Measurements from ENCODE around the gene XXYLT1. TPM values are rescaled to one million over a fixed set of nuclear protein-coding genes. Genes with fewer than 3 reads are reported as not detected.
A peak's percentile ranks its signal among the peaks of the same experiment; 100 is the strongest.
"Not testable (repeated sequence)": the region's sequence is repeated elsewhere in the genome, so short reads cannot be mapped to it uniquely, and the experiment has no call there.

The XXYLT1 gene
- total RNA-seq, 1 donor from 2014 or later = 14.5 TPM

DNA sequence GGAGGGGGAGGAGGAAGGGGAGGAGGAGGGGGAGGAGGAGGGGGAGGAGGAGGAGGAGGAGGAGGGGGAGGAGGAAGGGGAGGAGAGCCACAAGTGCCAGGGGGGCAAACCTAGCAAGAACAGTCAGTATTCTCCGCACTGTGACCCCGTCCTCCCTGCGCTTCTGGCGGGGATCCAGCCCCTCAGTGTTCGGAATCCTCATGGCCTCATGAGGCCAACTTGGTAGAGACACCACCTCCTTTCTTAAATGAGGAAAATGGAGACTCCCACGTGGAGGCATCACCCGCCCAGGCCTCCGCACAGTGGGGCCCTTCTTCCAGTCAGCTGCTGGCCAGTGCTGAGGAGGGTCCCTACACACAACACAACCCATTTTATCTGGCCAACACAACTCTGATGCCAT lies 163.4 kb downstream of the XXYLT1 start:
- no peaks in the 10 kb centered on the region for H3K9me3 ChIP-seq
- peaks cover 27% of the 10 kb centered on the region for H3K4me1 ChIP-seq
- no peaks in the 10 kb centered on the region for H3K36me3 ChIP-seq
- TF ChIP-seq, protein P1, sequence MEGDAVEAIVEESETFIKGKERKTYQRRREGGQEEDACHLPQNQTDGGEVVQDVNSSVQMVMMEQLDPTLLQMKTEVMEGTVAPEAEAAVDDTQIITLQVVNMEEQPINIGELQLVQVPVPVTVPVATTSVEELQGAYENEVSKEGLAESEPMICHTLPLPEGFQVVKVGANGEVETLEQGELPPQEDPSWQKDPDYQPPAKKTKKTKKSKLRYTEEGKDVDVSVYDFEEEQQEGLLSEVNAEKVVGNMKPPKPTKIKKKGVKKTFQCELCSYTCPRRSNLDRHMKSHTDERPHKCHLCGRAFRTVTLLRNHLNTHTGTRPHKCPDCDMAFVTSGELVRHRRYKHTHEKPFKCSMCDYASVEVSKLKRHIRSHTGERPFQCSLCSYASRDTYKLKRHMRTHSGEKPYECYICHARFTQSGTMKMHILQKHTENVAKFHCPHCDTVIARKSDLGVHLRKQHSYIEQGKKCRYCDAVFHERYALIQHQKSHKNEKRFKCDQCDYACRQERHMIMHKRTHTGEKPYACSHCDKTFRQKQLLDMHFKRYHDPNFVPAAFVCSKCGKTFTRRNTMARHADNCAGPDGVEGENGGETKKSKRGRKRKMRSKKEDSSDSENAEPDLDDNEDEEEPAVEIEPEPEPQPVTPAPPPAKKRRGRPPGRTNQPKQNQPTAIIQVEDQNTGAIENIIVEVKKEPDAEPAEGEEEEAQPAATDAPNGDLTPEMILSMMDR (IDR thresholded peaks at IDR 0.05) = no peak
- TF ChIP-seq POLR2AphosphoS5 (IDR thresholded peaks at IDR 0.05; ENCODE audit: insufficient read depth in 1 of 2, low read depth in 1 of 2) (no peak), POLR2A (IDR thresholded peaks at IDR 0.05) (no peak)
- no peaks in the 10 kb centered on the region for H3K27me3 ChIP-seq
- intact Hi-C loops (cut with DNase I) = loop anchor here (5.0 kb wide), 1 partner anchor 420 kb away; the partner anchor contains the start of gene FAM43A
- no peak for DNase-seq (ENCODE audit: extremely low spot score in 2 of 2)
- no peak overlapping the region for H3K27ac ChIP-seq
- H3K4me3 ChIP-seq = no peak overlapping the region

DNA sequence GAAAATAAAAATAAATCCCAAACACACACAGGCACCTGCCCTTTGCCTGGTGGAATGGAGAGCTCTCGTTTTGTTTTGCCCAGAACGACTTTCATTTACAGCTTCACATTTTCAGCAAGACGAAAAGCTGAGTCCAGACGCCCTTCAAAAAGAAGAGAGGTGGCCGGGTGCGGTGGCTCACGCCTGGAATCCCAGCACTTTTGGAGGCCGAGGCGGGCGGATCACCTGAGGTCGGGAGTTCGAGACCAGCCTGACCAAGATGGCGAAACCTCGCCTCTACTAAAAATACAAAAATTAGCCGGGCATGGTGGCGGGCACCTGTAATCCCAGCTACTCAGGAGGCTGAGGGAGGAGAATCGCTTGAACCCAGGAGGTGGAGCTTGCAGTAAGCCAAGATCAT lies 163.9 kb downstream of the XXYLT1 start:
- H3K36me3 ChIP-seq; DNase-seq (ENCODE audit: extremely low spot score in 2 of 2); H3K4me3 ChIP-seq; H3K9me3 ChIP-seq; H3K27me3 ChIP-seq: not testable (repeated sequence)
- Histone ChIP-seq H3K4me1 (peaks cover 32% of the 10 kb centered on the region), H3K27ac (peak overlapping the region; percentile 8)
- intact Hi-C loops (cut with DNase I) = loop anchor here (5.0 kb wide), 1 partner anchor 420 kb away; the partner anchor contains the start of gene FAM43A

- Histone ChIP-seq H3K9me3 (no peaks in the 10 kb centered on the region), H3K4me3 (peak overlapping the region in 1 of 2 donors; percentile 25), H3K4me1 (peaks cover 36% of the 10 kb centered on the region), H3K27me3 (no peaks in the 10 kb centered on the region), H3K27ac (peak overlapping the region; percentile 8), H3K36me3 (no peaks in the 10 kb centered on the region)
- DNase-seq (ENCODE audit: extremely low spot score in 2 of 2) = no peak
- intact Hi-C loops (cut with DNase I) = loop anchor here (5.0 kb wide), 1 partner anchor 419 kb away; the partner anchor contains the start of gene FAM43A
- peak; percentile 27 to 52 for TF ChIP-seq POLR2AphosphoS5 (IDR thresholded peaks at IDR 0.05; ENCODE audit: insufficient read depth in 1 of 2, low read depth in 1 of 2)
- TF ChIP-seq, protein P1 (IDR thresholded peaks at IDR 0.05) = peak; percentile 97 to 99 (median 98)
- no peak for TF ChIP-seq POLR2A (IDR thresholded peaks at IDR 0.05)
Observed at GRCh38 chr3:195106418-195106906, 164.5 kb downstream of the XXYLT1 start.

- Histone ChIP-seq H3K9me3 (no peaks in the 10 kb centered on the region), H3K4me1 (peaks cover 41% of the 10 kb centered on the region), H3K4me3 (peak overlapping the region in 1 of 2 donors; percentile 25), H3K36me3 (no peaks in the 10 kb centered on the region), H3K27ac (peak overlapping the region; percentile 8), H3K27me3 (no peaks in the 10 kb centered on the region)
- intact Hi-C loops (cut with DNase I) = loop anchor here (5.0 kb wide), 1 partner anchor 419 kb away; the partner anchor contains the start of gene FAM43A
- TF ChIP-seq POLR2AphosphoS5 (IDR thresholded peaks at IDR 0.05; ENCODE audit: insufficient read depth in 1 of 2, low read depth in 1 of 2) (no peak), POLR2A (IDR thresholded peaks at IDR 0.05) (no peak)
- no peak for DNase-seq (ENCODE audit: extremely low spot score in 2 of 2)
Observed at GRCh38 chr3:195105841-195106417, 165.0 kb downstream of the XXYLT1 start.

DNA sequence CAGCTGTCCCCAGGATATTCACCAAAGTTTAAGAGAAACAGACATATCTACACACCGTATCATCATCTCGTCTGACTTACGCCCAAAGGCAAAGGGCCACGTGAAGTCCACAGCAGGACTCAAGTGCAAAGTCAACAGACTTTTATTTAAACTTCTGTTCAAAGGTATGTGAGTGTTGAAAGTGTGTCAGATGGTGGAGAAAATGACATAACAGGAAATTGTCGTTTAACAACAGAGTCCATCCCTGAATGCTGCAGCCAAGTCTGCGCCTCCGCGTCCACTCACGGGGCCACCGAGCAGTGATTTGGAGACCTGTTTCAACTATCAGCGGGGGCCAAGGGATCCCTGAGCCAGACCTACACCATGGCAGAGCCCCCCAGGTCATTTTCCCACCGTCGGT lies 165.6 kb downstream of the XXYLT1 start:
- no peak for DNase-seq (ENCODE audit: extremely low spot score in 2 of 2)
- no peaks in the 10 kb centered on the region for H3K9me3 ChIP-seq
- H3K36me3 ChIP-seq = no peaks in the 10 kb centered on the region
- intact Hi-C loops (cut with DNase I) = loop anchor here (5.0 kb wide), 1 partner anchor 418 kb away; the partner anchor contains the start of gene FAM43A
- no peak overlapping the region for H3K27ac ChIP-seq
- no peak overlapping the region for H3K4me3 ChIP-seq
- H3K27me3 ChIP-seq = no peaks in the 10 kb centered on the region
- peaks cover 45% of the 10 kb centered on the region for H3K4me1 ChIP-seq
- TF ChIP-seq, protein P1 (IDR thresholded peaks at IDR 0.05) = no peak
- no peak for TF ChIP-seq POLR2AphosphoS5 (IDR thresholded peaks at IDR 0.05; ENCODE audit: insufficient read depth in 1 of 2, low read depth in 1 of 2)
- no peak for TF ChIP-seq POLR2A (IDR thresholded peaks at IDR 0.05)

DNA sequence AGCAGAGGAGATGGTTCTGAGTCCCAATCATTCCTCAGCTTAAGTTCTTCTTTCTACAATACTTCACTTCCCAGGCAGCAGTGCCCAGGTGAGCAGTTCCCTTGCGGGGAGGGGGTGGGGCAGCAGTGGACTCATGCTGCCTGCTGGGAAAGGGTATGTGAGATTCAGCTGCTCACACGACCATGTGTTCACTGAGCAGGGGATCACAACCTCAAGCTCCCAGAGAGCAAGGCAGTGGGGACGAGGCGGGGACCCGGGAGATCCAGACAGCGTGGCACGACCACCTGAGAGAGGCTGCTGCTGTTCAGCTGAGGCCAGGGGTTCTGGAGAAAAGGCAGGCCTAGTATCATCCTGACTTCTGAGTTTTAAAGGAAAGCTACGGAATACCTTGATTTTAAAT lies 166.6 kb downstream of the XXYLT1 start:
- intact Hi-C loops (cut with DNase I) = no loop called here
- DNase-seq (ENCODE audit: extremely low spot score in 2 of 2) = no peak
- Histone ChIP-seq H3K36me3 (no peaks in the 10 kb centered on the region), H3K9me3 (no peaks in the 10 kb centered on the region), H3K4me3 (no peak overlapping the region), H3K4me1 (peaks cover 45% of the 10 kb centered on the region), H3K27ac (peak overlapping the region; percentile 58), H3K27me3 (no peaks in the 10 kb centered on the region)
- TF ChIP-seq POLR2A (IDR thresholded peaks at IDR 0.05) (no peak), POLR2AphosphoS5 (IDR thresholded peaks at IDR 0.05; ENCODE audit: insufficient read depth in 1 of 2, low read depth in 1 of 2) (no peak)
- TF ChIP-seq, protein P1 (IDR thresholded peaks at IDR 0.05) = no peak

Data from vagina (tissue), 2 donors.